Endodermal cell (in vitro differentiated cells): ENCODE measurements around the gene CST9. TPM values are rescaled to one million over a fixed set of nuclear protein-coding genes. Genes with fewer than 3 reads are reported as not detected.
A peak's percentile ranks its signal among the peaks of the same experiment; 100 is the strongest.

Experiments used
- DNase-seq: peaks from one replicate; pipeline ENCODE4 v3.0.0-alpha.2; 2017
- H3K27ac ChIP-seq: 2 replicates; pipeline ENCODE4 v1.5.1; 2013; ENCODE audit warnings: mild to moderate bottlenecking, low read depth, low read length, moderate library complexity
- H3K27me3 ChIP-seq: 2 replicates; pipeline ENCODE4 v1.6.1; 2013; ENCODE audit warnings: mild to moderate bottlenecking, low read length, moderate library complexity; ENCODE audit not compliant: insufficient read depth, control insufficient read depth, poor library complexity, severe bottlenecking
- H3K36me3 ChIP-seq: 2 replicates; pipeline ENCODE4 v1.7.0; 2013; ENCODE audit warnings: mild to moderate bottlenecking, low read length, moderate library complexity; ENCODE audit not compliant: control insufficient read depth, insufficient read depth
- H3K4me1 ChIP-seq: one replicate; pipeline ENCODE4 v1.7.0; 2013; ENCODE audit warnings: low read length; ENCODE audit not compliant: control insufficient read depth, insufficient read depth
- H3K4me3 ChIP-seq: 2 replicates; pipeline ENCODE4 v1.5.1; 2013; ENCODE audit warnings: mild to moderate bottlenecking, low read length, moderate library complexity
- H3K9ac ChIP-seq: 2 replicates; pipeline ENCODE4 v1.6.1; 2013; ENCODE audit warnings: mild to moderate bottlenecking, low read length, moderate library complexity; ENCODE audit not compliant: poor library complexity, severe bottlenecking; ENCODE audit errors: extremely low read depth
- H3K9me3 ChIP-seq: 2 replicates; pipeline ENCODE4 v1.6.1; 2013; ENCODE audit warnings: mild to moderate bottlenecking, low read length, moderate library complexity; ENCODE audit not compliant: control insufficient read depth
- H3K27ac Mint-ChIP-seq: 2 replicates; pipeline ENCODE4 v1.8.0; 2020; ENCODE audit warnings: mixed read lengths
- H3K27me3 Mint-ChIP-seq: 2 replicates; pipeline ENCODE4 v1.8.0; 2021; ENCODE audit warnings: mild to moderate bottlenecking, mixed read lengths; ENCODE audit not compliant: insufficient read depth
- H3K36me3 Mint-ChIP-seq: 2 replicates; pipeline ENCODE4 v1.8.0; 2020; ENCODE audit warnings: low read depth, mixed read lengths
- H3K4me1 Mint-ChIP-seq: 2 replicates; pipeline ENCODE4 v1.8.0; 2020; ENCODE audit warnings: mixed read lengths
- H3K4me3 Mint-ChIP-seq: 2 replicates; pipeline ENCODE4 v1.8.0; 2020; ENCODE audit warnings: mild to moderate bottlenecking, moderate library complexity, mixed read lengths
- H3K9me3 Mint-ChIP-seq: 2 replicates; pipeline ENCODE4 v1.8.0; 2020; ENCODE audit warnings: mild to moderate bottlenecking, mixed read lengths
- WGBS, 2 experiments: methylation state at CpG; one replicate each; pipeline versions ENCODE4 v1.1.5 to v1.1.7; 2013; ENCODE audit warnings: missing lambda C conversion rate in 2 of 2, mixed read lengths in 1 of 2; ENCODE audit not compliant: insufficient coverage in 1 of 2, insufficient read length in 1 of 2; 5-methylcytosine and 5-hydroxymethylcytosine counted together
- total RNA-seq, 2 donors: library from RNA; stranded (reverse); fragmentation: NEBNext Ultra II Directional in 1 of 2; extraction: Animal tissue kit (Norgen Biotek cat#: 25700) in 1 of 2; gene quantifications; 2 replicates in 1 of 2; 3 replicates in 1 of 2; pipeline ENCODE4 v1.2.1, GENCODE V29; 2021
- TF ChIP-seq, protein P1 (sequence below): fragments of 200-600 bp; sonication (generic); conservative IDR thresholded peaks from 2 replicates; pipeline ENCODE4 v1.5.0; 2021; ENCODE audit warnings: antibody characterized with exemption, mild to moderate bottlenecking

Gene CST9
- total RNA-seq, 2 donors from 2014 or later: not detected

DNA sequence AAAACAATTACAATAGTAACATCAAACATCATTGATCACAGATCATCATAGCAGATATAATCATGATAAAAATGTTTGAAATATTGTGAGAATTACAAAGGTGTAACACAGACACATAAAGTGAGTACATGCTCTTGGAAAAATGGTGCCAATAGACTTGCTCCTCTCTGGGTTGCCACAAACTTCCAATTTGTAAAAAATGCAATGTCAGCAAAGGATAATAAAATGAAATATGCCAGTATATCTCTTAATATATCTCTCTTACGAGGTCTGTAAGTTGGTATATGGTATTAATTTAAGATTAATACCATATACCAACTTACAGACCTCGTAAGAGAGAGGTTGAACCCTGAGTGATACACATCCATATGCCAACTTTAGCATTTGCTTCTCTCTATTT lies 45.4 kb upstream of the CST9 start:
- TF ChIP-seq, protein P1, sequence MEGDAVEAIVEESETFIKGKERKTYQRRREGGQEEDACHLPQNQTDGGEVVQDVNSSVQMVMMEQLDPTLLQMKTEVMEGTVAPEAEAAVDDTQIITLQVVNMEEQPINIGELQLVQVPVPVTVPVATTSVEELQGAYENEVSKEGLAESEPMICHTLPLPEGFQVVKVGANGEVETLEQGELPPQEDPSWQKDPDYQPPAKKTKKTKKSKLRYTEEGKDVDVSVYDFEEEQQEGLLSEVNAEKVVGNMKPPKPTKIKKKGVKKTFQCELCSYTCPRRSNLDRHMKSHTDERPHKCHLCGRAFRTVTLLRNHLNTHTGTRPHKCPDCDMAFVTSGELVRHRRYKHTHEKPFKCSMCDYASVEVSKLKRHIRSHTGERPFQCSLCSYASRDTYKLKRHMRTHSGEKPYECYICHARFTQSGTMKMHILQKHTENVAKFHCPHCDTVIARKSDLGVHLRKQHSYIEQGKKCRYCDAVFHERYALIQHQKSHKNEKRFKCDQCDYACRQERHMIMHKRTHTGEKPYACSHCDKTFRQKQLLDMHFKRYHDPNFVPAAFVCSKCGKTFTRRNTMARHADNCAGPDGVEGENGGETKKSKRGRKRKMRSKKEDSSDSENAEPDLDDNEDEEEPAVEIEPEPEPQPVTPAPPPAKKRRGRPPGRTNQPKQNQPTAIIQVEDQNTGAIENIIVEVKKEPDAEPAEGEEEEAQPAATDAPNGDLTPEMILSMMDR: no peak
- Mint-ChIP-seq H3K4me3 (no peak overlapping the region), H3K4me1 (peaks cover 6% of the 10 kb centered on the region), H3K27me3 (no peaks in the 10 kb centered on the region), H3K27ac (no peak overlapping the region), H3K9me3 (no peaks in the 10 kb centered on the region), H3K36me3 (peaks cover 4% of the 10 kb centered on the region)
- no peak for DNase-seq
- H3K36me3 ChIP-seq: no peaks in the 10 kb centered on the region
- H3K27ac ChIP-seq: no peak overlapping the region
- H3K9ac ChIP-seq: no peak overlapping the region
- H3K4me3 ChIP-seq: no peak overlapping the region
- no peaks in the 10 kb centered on the region for H3K27me3 ChIP-seq
- H3K9me3 ChIP-seq: no peaks in the 10 kb centered on the region
- peaks cover 4% of the 10 kb centered on the region for H3K4me1 ChIP-seq
- no CpG with 5 or more reads among the region's 2 CpGs for WGBS, 2 experiments

DNA sequence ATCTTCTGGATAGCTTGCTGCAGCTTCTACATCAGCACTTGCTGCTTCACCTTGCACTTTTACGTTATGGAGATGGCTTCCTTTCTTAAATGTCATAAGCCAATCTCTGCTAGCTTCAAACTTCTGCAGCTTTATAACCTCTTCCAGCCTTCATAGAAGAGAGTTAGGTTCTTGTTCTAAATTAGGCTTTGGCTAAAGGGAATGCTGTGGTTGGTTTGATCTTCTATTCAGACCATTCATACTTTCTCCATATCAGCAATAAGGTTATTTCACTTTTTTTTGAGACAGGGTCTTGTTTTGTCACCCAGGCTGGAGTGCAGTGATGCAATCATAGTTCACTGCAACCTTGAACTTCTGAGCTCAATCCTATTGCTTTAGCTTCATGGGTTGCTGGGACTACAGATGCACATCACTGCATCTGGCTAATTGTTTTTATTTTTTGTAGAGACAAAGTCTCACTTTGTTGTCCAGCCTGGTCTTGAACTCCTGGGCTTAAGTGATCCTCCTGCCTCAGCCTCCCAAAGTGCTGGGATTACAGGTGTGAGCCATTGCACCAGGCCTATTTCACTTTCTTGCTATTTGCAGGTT lies 44.2 kb upstream of the CST9 start:
- no peaks in the 10 kb centered on the region for H3K27me3 Mint-ChIP-seq
- H3K9me3 Mint-ChIP-seq: no peaks in the 10 kb centered on the region
- DNase-seq: peak; percentile 2
- peaks cover 6% of the 10 kb centered on the region for H3K4me1 Mint-ChIP-seq
- TF ChIP-seq, protein P1: no peak
- Histone ChIP-seq H3K27ac (no peak overlapping the region), H3K9ac (no peak overlapping the region), H3K4me3 (no peak overlapping the region), H3K9me3 (no peaks in the 10 kb centered on the region), H3K4me1 (peaks cover 4% of the 10 kb centered on the region), H3K27me3 (no peaks in the 10 kb centered on the region), H3K36me3 (no peaks in the 10 kb centered on the region)
- no peak overlapping the region for H3K27ac Mint-ChIP-seq
- H3K36me3 Mint-ChIP-seq: peaks cover 4% of the 10 kb centered on the region
- H3K4me3 Mint-ChIP-seq: no peak overlapping the region
- 85 to 100% methylated on average over 1 of the region's 1 CpG for WGBS, 2 experiments

DNA sequence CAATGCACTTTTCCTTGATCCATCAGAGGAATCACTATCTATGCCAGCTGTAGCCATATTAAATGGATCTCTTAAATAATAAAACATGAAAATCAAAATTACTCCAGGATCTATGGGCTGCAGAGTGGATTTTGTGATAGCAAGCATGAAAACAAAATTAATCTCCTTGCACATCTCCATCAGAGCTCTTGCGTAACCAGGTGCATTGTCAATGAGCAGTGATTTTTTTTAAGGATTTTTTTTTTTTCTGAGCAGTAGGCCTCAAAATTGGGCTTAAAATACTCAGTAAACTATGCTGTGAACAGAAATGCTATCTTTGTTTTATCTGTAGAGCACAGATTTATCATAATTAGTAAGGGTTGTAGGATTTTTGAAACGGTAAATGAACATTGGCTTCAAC lies 43.5 kb upstream of the CST9 start:
- Mint-ChIP-seq H3K27ac (no peak overlapping the region), H3K9me3 (no peaks in the 10 kb centered on the region), H3K4me3 (no peak overlapping the region), H3K27me3 (no peaks in the 10 kb centered on the region), H3K36me3 (peaks cover 4% of the 10 kb centered on the region), H3K4me1 (peaks cover 6% of the 10 kb centered on the region)
- DNase-seq: no peak
- Histone ChIP-seq H3K9me3 (no peaks in the 10 kb centered on the region), H3K4me3 (no peak overlapping the region), H3K27me3 (no peaks in the 10 kb centered on the region), H3K27ac (no peak overlapping the region), H3K9ac (no peak overlapping the region), H3K4me1 (peaks cover 4% of the 10 kb centered on the region), H3K36me3 (no peaks in the 10 kb centered on the region)
- 97 to 100% methylated on average over 2 of the region's 2 CpGs for WGBS, 2 experiments
- TF ChIP-seq, protein P1: no peak
